ENCODE data around the gene FAM78B. TPM values are rescaled to one million over a fixed set of nuclear protein-coding genes. Genes with fewer than 3 reads are reported as not detected.

FAM78B gene, protein sequence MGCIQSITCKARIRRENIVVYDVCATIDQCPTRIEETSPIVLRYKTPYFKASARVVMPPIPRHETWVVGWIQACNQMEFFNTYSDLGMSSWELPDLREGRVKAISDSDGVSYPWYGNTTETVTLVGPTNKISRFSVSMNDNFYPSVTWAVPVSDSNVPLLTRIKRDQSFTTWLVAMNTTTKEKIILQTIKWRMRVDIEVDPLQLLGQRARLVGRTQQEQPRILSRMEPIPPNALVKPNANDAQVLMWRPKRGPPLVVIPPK
- total RNA-seq = 1 to 10 TPM in 1 of 4 donors, under 1 TPM in 2, not detected in 1; 0.21 to 3.3 (median 0.26) TPM

DNA sequence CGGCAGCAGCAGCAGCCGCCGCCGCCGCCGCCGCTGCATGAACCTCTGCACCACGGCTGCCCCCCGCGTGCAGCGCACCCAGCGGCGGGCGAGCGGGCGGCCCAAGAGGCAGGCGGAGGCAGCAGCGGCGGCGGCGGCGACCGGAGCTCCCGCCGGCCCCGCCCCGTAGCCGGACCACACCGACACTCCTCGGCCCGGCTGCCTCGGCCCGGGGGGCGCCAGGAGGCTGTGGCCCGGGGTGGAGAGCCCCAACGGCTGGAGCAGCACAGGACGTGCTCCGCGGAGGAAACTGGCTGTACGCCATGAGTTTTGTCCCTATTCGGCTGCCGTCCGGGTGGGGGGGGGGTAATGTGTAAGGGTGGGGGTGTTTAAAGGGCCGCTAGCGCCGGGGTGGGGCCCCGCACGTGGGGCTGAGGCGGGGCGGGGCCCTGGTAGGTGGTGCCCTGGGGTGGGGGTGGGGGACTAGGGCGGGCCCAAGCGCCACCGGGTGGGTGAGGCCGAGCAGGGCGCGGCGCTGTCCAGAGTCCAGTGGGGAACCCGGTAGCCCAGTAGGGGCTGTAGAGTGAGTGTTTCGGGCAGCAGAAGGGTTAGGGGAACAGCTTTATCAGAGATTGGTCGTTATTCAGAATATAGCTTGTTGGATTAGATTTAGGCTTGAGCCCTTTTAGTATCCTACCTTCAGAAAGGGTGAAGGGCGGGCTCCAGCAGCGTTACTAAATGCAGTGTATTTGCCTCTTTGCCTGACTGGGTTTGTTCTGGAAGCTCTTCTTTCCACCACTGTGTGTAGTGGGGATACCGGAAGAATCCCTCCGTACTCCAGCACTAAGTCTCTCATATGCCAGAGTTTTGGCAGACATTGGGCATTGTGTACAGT lies at the start of gene FAM78B:
Gene FAM78B, minus strand, starts transcription at position 304 of the 874 bp plus-strand sequence. CDS start 753 bp downstream, outside the sequence.
- DNase-seq = peak; percentile 68 to 83
- peak within 1 kb of the TSS; percentile 53 to 79 for H3K4me3 ChIP-seq
- TF ChIP-seq, protein P1, sequence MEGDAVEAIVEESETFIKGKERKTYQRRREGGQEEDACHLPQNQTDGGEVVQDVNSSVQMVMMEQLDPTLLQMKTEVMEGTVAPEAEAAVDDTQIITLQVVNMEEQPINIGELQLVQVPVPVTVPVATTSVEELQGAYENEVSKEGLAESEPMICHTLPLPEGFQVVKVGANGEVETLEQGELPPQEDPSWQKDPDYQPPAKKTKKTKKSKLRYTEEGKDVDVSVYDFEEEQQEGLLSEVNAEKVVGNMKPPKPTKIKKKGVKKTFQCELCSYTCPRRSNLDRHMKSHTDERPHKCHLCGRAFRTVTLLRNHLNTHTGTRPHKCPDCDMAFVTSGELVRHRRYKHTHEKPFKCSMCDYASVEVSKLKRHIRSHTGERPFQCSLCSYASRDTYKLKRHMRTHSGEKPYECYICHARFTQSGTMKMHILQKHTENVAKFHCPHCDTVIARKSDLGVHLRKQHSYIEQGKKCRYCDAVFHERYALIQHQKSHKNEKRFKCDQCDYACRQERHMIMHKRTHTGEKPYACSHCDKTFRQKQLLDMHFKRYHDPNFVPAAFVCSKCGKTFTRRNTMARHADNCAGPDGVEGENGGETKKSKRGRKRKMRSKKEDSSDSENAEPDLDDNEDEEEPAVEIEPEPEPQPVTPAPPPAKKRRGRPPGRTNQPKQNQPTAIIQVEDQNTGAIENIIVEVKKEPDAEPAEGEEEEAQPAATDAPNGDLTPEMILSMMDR (IDR thresholded peaks at IDR 0.05) = peak in 3 of 4 experiments; percentile 15 to 26 (median 24)
- TF ChIP-seq POLR2A (IDR thresholded peaks at IDR 0.05) = no peak
- no peaks in the 10 kb centered on the region for H3K9me3 ChIP-seq
- H3K27me3 ChIP-seq = no peaks in the 10 kb centered on the region
- intact Hi-C loops (cut with DNase I; ENCODE audit: low total_unique reads) = loop anchor here (10.0 kb wide), 1 partner anchor 242 kb away; no protein-coding TSS in a partner anchor
- no peaks in the 10 kb centered on the region for H3K4me1 ChIP-seq
- H3K27ac ChIP-seq = peak within 1 kb of the TSS; percentile 75 to 82
- no peaks in the 10 kb centered on the region for H3K36me3 ChIP-seq

DNA sequence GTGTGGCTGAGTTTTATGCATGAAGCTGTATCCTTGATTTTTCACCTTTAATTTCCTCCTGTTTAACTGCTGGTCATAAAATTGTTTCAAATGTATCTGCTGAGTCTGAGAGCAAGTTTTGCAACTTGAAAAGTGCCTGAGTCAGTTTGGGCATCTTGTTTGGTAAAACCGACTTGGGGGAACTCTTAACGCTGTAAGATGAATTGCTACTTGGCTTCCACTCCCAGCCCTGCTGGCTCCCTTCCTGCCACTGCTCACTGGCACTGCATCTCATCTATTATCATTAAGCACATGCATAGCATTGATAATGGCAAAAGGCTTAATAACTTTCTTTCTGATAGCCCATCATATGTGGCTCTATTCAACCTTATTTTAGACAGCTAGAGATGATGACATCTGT lies 35.7 kb upstream of the FAM78B start:
- Histone ChIP-seq H3K27me3 (no peaks in the 10 kb centered on the region), H3K27ac (no peak overlapping the region), H3K4me1 (no peaks in the 10 kb centered on the region), H3K4me3 (no peak overlapping the region), H3K9me3 (no peaks in the 10 kb centered on the region), H3K36me3 (no peaks in the 10 kb centered on the region)
- no peak for DNase-seq
- intact Hi-C loops (cut with DNase I; ENCODE audit: low total_unique reads) = no loop called here
- TF ChIP-seq POLR2A (IDR thresholded peaks at IDR 0.05) = no peak
- TF ChIP-seq, protein P1 (IDR thresholded peaks at IDR 0.05) = no peak

DNA sequence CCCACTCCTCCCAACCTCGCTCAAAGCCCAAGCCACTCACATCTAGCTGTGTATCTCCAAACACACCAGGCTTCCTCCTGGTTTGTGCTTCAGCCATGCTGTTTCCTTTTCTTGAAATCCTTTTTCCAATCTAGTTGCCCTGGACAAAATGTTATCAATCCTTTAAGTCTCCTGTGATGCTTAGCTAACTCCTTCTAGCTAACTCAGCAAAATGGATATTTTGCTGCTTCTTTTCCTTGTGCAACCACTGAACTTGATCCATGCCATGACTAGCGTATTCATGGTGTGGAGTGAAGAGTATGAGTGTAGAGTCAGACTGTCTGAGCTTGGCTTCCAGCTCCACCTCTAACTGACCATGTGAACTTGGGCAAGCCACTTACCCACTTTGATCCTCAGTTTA lies 33.9 kb upstream of the FAM78B start:
- Histone ChIP-seq H3K27ac (no peak overlapping the region), H3K4me3 (no peak overlapping the region), H3K4me1 (no peaks in the 10 kb centered on the region), H3K27me3 (no peaks in the 10 kb centered on the region), H3K9me3 (no peaks in the 10 kb centered on the region), H3K36me3 (no peaks in the 10 kb centered on the region)
- intact Hi-C loops (cut with DNase I; ENCODE audit: low total_unique reads) = no loop called here
- TF ChIP-seq, protein P1 (IDR thresholded peaks at IDR 0.05) = no peak
- TF ChIP-seq POLR2A (IDR thresholded peaks at IDR 0.05) = no peak
- DNase-seq = no peak

DNA sequence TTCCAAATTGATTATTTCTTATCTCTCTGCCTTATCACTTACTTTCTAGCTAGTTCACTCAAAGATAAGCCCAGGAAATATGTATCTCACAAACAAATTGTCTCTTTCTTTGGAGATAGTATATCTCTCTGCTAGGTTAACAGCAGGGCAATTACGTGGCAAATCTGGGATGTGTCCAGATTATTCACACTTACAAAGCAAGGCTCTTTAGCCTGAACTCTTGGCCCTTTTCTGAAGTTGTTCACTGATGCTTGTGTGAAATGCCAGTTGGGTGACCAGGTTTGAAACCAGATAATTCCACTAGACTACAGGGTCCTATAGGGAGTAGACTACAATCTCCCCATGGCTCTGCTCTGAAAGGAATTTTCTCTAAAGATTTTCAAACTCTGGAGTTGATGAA lies 30.8 kb upstream of the FAM78B start:
- no peaks in the 10 kb centered on the region for H3K4me1 ChIP-seq
- no peak for DNase-seq
- no peak for TF ChIP-seq POLR2A (IDR thresholded peaks at IDR 0.05)
- TF ChIP-seq, protein P1 (IDR thresholded peaks at IDR 0.05) = no peak

DNA sequence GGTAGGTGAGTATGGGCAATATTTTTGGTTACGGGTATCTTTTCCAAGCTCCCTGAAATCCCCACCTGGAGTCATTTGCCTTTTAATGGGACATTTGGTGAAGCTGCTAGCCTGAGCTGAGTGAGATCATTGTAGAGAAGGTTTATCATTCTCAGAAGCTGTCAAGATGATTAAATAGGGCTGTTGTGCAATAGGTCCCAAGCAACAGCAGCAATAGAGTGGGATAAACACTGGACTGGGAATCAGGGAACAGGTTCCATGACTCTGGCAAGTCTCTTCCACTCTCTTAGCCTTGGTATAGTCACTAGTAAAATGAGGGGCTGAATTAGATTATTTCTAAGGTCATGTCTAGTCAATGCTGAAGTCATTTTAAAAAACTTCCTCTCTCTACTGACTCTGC lies 30.3 kb upstream of the FAM78B start:
- Histone ChIP-seq H3K9me3 (no peaks in the 10 kb centered on the region), H3K4me1 (no peaks in the 10 kb centered on the region), H3K4me3 (no peak overlapping the region), H3K36me3 (no peaks in the 10 kb centered on the region), H3K27me3 (no peaks in the 10 kb centered on the region), H3K27ac (no peak overlapping the region)
- intact Hi-C loops (cut with DNase I; ENCODE audit: low total_unique reads) = no loop called here
- no peak for DNase-seq
- TF ChIP-seq, protein P1 (IDR thresholded peaks at IDR 0.05) = no peak
- no peak for TF ChIP-seq POLR2A (IDR thresholded peaks at IDR 0.05)

More for the DNA sequence above, 30.8 kb upstream of the FAM78B start:
- Histone ChIP-seq H3K9me3 (no peaks in the 10 kb centered on the region), H3K27me3 (no peaks in the 10 kb centered on the region), H3K36me3 (no peaks in the 10 kb centered on the region), H3K27ac (no peak overlapping the region), H3K4me3 (no peak overlapping the region)
- intact Hi-C loops (cut with DNase I; ENCODE audit: low total_unique reads) = no loop called here
